NCI-H1694 treated with DMSO at 0.1 percent for 48 hours (cell line): ENCODE data around the gene NFATC1.
A peak's percentile ranks its signal among the peaks of the same experiment; 100 is the strongest.

Experiments used
- DNase-seq: peaks from one replicate; lab custom pipeline; 2025; lab: John Stamatoyannopoulos, UW

NFATC1 gene

DNA sequence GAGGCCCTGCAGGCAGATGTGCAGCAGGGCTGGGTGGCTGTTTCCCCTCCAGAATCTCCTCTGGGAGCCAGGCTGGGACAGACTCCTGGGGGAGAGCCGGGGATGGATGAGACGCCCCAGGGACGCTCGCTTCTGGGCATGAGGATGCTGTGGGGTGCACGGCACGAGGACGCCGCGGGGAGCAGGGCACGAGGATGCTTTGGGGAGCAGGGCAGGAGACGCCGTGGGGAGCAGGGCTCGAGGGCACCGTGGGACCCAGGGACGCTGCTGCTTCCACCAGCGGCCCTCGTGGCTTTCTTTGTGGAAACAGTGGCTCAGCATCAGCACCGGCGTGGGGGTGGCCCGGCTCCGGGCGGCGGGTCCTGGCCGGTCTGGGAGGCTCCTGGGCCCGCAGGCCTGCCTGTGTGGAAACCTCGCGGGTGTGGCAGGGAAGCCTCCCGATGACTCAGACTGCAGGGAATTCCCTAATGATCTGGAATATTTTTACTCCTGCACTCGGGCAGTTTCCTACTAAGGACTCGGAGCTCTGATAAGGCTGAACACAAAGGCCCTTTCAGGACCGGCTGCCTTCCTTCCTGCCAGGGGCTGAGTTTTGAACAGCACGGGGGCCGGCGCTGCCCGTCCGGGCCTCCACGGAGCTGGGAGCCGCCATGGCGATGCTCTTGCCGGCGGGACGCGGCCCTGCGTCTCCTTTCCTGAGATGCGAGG lies 62.6 kb downstream of the NFATC1 start:
- DNase-seq, result no peak

DNA sequence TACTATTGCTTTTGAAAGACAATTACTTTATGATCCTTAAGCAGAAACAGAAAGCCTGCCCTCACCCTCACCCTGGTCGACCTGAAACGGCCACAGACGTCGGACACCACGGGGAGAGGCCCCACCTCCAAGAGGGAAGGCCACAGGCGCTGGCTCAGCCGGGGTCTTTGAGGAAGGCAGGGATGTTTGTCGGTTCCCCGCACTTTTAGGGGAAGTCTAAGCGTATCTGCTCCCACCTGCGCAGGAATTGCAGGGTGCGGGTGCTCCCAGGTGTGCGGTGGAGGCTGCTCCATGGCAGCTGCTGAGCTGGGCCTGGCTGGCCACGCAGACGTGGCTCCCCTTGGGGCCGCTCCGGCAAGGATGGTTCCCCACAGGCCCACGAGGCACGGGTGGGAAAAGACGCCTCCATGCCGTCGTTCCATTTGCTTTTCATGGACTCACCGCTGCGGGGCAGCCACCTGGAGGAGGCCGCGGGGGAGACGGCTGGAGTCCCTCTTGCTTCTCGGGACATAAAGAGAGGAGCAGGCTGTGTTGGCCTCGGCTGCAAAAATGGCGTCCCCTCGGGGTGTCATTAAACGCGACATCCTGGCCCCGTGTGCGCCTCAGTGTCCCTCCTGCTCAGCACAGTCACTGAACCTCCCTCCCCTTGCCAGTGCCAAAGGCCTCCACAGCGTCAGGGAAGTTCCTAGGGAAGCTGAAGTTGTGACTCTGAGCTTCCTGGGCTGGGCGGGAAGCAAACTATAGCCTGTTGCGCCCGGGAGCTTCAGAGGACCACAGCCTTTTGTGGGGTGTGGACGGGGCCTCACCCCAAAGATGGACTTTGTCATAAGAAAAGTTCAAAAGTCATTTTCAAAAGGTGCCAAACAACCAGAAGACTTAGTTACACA lies 63.4 kb downstream of the NFATC1 start:
- no peak for DNase-seq

DNA sequence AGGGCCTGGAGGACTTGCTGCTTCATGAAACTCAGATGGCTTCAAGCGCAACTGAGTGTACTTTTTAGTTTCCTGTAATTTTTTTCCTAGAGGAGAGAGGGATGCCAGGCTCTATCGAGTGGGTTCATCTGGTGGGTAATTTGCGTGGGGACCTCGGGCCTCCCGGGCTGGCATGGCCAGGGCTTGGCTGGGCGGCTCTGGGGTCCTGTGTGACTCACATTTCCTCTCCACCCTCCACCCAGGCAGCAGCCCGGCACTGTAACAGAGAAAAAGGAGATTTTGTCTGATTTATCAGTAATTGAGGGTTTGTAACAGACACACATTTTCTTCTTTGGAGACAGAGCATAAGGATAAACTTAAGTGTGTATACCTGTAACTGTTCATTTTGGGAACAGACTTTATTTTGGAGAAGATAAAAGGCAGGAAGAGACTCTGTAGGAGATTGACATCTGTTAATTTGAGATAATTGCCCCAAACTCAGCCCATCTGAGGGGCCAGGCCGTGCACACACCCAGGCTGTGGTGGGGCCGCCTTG lies 64.3 kb downstream of the NFATC1 start:
- no peak for DNase-seq

GRCh38 chr18:79460481-79461300 lies 65.0 kb downstream of the NFATC1 start:
- no peak for DNase-seq

DNA sequence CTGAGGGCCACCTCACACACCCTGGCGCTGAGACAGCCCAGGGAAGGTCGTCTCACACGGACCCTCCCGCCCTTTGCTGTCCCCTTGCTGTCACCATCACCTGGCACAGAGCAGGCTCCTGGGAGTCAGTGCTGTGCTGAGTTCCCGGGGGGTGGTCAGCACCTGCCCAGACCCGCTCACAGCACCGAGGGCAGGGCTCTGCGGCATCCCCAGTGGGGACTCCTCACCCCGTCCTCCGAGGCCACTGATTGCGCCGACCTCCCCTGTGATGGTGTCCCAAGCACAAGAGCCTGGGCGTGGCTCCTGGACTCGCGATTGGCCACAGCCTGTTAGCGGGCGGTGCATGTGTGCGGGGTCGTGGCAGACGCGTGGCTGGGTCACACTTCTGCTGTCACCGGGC lies 65.9 kb downstream of the NFATC1 start:
- DNase-seq, result no peak

GRCh38 chr18:79463424-79463960 lies 67.8 kb downstream of the NFATC1 start:
- DNase-seq, result no peak

DNA sequence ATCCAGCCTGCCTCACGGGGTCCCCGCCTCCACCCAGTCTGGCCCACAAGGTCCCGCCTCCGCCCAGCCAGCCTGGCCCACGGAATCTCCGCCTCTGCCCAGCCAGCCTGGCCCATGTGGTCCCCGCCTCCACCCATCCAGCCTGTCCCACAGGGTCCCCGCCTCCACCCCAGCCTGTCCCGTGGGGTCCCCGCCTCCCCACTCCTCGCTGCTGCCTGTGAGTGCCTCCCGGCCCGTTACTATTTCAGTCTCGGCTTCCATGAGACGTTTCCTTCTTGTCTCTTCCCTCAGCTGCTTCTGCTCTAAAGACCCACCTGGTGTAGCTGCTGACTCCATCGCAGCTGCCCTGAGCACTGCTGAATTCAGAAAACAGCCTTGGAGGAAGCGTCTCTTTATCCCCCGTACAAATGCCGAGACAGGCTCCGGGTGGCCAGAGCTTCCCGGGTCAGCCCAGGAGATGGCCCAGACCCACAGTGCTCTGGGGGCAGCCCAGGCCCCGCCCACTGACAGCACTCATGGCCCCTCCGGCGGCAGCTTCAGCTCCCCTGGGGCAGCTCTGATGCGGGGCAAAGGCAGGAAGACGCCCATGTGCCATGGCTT lies 69.8 kb downstream of the NFATC1 start:
- no peak for DNase-seq

- DNase-seq, result no peak
Observed at GRCh38 chr18:79466591-79466990, 70.9 kb downstream of the NFATC1 start.

GRCh38 chr18:79467126-79467525 lies 71.4 kb downstream of the NFATC1 start:
- DNase-seq, result no peak

DNA sequence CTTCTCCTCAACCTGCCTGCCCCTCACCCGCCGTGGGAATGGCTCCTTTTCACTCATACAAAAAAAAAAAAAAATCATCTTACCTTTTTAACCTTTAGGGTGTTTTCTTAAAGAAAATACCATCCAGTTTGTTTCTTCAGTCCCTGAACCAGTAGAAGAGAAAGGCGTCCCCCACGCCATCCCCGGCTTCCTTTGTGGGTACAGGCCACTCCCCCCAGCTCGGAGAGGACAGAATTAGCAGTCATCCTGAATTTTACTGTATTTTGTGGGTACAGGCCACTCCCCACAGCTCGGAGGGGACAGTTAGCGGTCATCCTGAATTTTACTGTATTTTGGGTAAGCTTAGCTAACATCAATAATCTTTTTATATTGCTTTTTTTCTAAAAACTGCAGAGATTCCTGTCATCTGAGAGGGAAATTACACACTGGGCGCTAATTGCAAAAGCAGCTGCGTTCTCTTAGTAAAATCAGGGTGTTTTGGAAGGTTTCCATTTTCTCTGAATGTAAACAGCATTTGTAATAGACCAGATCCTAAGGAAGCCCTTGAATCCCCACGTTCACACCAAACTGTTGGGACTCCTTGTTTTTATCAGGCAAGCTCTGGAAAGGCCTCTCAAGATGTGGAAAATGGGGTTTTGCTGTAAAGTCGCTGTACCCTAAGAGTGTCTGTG lies 72.5 kb downstream of the NFATC1 start:
- peak; percentile 68 for DNase-seq

DNA sequence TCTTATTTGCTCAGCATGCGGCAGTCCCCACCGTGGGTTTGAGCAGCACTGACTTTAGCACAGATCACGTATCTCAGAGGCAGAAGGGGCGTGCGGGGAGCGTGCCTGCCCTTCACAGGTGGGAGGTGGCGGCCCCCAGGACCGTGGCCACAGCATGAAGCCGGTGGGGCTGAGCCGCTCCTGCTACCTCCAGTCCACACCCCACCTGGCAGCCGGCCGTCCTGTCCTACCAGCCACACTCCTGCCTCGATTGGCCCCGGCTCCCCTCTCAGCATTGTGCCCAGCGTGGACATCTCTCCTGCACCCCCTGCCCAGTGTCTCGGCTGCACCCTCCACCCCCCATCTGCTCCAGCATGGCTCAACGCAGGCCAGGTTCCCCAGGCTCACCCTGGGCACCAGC lies 73.6 kb downstream of the NFATC1 start:
- no peak for DNase-seq

- DNase-seq, result no peak
Observed at GRCh38 chr18:79469751-79470505, 74.2 kb downstream of the NFATC1 start.

DNA sequence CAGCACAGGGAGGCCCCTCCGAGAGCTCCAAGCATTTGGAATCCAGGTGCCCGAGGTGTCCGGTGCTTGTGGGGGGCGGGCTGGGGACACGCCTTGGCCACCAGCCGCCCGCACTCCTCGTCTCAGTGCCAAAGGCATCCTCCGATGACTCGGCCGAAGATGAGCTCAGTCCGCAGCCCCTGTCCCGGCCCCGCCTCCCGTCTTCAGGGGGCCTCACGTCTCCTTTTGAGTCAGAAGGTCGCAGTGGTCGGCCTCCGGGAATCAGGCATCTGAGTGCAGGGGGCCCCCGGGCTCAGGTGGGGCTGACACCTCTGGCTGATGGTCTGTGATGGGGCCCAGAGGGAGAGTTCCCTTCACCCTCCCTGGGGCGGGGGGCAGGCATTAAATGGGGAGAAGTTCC lies 74.8 kb downstream of the NFATC1 start:
- no peak for DNase-seq

- DNase-seq, result peak; percentile 13
Observed at GRCh38 chr18:79471046-79471445, 75.3 kb downstream of the NFATC1 start.

DNA sequence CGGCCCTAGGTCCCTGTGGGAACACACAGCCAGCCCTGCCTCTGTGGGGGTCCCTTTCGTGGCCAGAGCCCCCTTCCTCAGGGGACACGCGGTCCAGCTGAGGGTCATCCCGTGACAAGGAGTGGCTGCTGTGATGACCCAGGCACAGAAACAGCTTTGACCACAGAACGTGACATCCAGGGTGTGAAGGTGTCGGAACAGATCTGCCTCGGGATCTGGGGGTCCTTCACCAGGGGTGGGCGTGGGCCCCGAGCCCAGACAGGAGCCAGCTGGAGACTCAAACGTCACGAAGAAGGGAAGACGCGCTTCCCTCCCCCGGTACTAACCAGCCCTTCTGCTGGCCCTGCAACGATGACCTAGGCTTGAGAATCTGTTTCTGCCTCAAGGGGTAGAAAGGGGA lies 75.9 kb downstream of the NFATC1 start:
- DNase-seq, result no peak

- no peak for DNase-seq
Observed at GRCh38 chr18:79472176-79472575, 76.4 kb downstream of the NFATC1 start.

DNA sequence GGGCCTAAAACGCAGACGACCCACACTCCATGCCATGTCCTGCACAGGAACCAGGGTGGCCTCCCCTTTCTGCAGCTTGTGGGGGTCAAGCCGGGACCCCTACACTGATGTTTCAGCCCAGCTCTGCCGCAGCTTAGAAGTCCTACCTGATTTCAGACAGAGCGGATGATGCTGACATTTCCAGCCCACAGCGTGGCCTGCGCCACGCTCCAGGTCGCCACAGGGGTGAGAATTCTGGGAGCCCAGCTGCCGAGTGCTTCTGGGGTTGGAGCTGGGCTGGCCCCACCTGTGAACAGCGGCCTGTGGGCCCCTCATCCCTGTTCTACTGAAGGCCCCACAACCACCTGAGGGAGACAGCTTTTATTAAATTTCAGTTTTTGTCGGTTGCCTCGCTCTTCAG lies 77.2 kb downstream of the NFATC1 start:
- DNase-seq, result no peak

DNA sequence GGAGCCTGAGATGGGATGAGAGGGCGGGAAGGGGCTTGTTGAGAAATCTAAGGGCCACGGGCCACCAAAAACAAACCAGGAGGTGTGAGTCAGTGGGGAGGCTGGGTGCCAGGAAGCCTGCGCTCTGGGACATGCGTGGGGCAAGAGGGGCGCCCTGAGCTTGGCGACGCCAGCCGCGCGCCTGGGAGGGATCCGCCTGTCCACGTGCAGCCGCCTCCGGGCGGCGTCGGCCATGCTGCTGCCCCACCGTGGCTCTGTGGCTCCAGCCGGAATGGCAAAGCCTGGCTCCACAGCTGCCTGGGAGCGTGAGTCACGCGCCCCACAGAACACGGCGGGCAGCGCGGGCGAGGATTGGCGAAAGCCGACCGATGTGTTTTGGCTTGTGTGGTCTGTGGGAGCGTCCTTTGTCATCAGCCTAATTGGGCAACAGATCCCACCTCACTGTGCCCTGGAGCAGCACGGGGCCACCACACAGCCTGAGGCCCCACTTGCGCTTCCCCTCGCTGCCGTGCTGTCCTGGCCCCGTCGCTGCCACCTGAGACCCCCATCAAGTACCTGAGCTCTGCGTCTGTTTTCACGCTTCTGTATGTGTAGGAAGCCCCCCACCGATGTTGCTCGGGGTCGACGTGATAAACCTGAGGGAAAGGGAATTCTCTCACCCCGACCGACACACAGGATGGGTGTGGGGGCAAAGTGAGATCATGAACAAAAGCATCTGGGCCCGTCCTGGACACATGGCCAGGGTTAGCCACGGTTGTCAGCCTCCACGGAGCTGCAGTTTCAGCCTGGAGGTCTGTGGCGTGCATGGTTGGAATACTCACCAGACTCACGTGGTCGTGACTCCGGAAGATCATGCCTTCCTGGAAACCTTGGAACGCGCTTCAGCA lies 80.5 kb downstream of the NFATC1 start:
- DNase-seq, result no peak

GRCh38 chr18:79476918-79477571 lies 81.3 kb downstream of the NFATC1 start:
- no peak for DNase-seq
